Trophoblast cell (in vitro differentiated cells and primary cell): ENCODE results near the gene FAM168A.

Source experiments
- DNase-seq, 2 donors: peaks; one replicate each; pipeline ENCODE4 v3.0.0-alpha.2; 2016
- H2AFZ ChIP-seq: 2 replicates; pipeline ENCODE4 v1.6.1; 2013; ENCODE audit warnings: low read length, moderate library complexity, mild to moderate bottlenecking; ENCODE audit not compliant: insufficient read depth, poor library complexity
- H2AK5ac ChIP-seq: 2 replicates; pipeline ENCODE4 v1.6.1; 2013; ENCODE audit warnings: mild to moderate bottlenecking, low read length
- H2BK120ac ChIP-seq: 2 replicates; pipeline ENCODE4 v1.6.1; 2013; ENCODE audit warnings: low read length, mild to moderate bottlenecking, moderate library complexity; ENCODE audit not compliant: insufficient read depth, poor library complexity
- H2BK12ac ChIP-seq: 2 replicates; pipeline ENCODE4 v1.6.1; 2013; ENCODE audit warnings: mild to moderate bottlenecking, low read length, moderate library complexity
- H2BK5ac ChIP-seq: 2 replicates; pipeline ENCODE4 v1.6.1; 2013; ENCODE audit warnings: low read length, low read depth, moderate library complexity, mild to moderate bottlenecking; ENCODE audit not compliant: poor library complexity
- H3K14ac ChIP-seq: 2 replicates; pipeline ENCODE4 v1.6.1; 2013; ENCODE audit warnings: mild to moderate bottlenecking, low read length
- H3K18ac ChIP-seq: 2 replicates; pipeline ENCODE4 v1.6.1; 2013; ENCODE audit warnings: mild to moderate bottlenecking, low read length
- H3K23ac ChIP-seq: 2 replicates; pipeline ENCODE4 v1.6.1; 2013; ENCODE audit warnings: low read length
- H3K27ac ChIP-seq: 2 replicates; pipeline ENCODE4 v1.5.1; 2013; ENCODE audit warnings: low read depth, mild to moderate bottlenecking, inconsistent platforms, low read length, moderate library complexity
- H3K27me3 ChIP-seq: 2 replicates; pipeline ENCODE4 v1.6.1; 2013; ENCODE audit warnings: inconsistent platforms, mild to moderate bottlenecking, low read length, moderate library complexity; ENCODE audit not compliant: insufficient read depth
- H3K36me3 ChIP-seq, 2 experiments: 1 replicate in 1 of 2; 2 replicates in 1 of 2; pipeline ENCODE4 v1.6.1; 2013; ENCODE audit warnings: low read length in 2 of 2, mild to moderate bottlenecking in 2 of 2, moderate library complexity in 1 of 2; ENCODE audit not compliant: insufficient read depth in 2 of 2, control insufficient read depth in 1 of 2
- H3K4ac ChIP-seq: 2 replicates; pipeline ENCODE4 v1.6.1; 2013; ENCODE audit warnings: low read depth, mild to moderate bottlenecking, low read length, moderate library complexity
- H3K4me1 ChIP-seq, 2 experiments: 1 replicate in 1 of 2; 2 replicates in 1 of 2; pipeline ENCODE4 v1.6.1; 2013; ENCODE audit warnings: low read length in 2 of 2, mild to moderate bottlenecking in 2 of 2, moderate library complexity in 1 of 2; ENCODE audit not compliant: insufficient read depth in 2 of 2, control insufficient read depth in 1 of 2
- H3K4me2 ChIP-seq: 2 replicates; pipeline ENCODE4 v1.6.1; 2013; ENCODE audit warnings: inconsistent platforms, mild to moderate bottlenecking, low read length, moderate library complexity
- H3K4me3 ChIP-seq: 2 replicates; pipeline ENCODE4 v1.5.1; 2013; ENCODE audit warnings: mild to moderate bottlenecking, low read depth, low read length, inconsistent platforms
- H3K79me1 ChIP-seq: one replicate; pipeline ENCODE4 v1.6.1; 2013; ENCODE audit warnings: low read length
- H3K79me2 ChIP-seq: 2 replicates; pipeline ENCODE4 v1.6.1; 2013; ENCODE audit warnings: low read length, mild to moderate bottlenecking; ENCODE audit not compliant: control insufficient read depth, insufficient read depth, poor library complexity
- H3K9ac ChIP-seq: 2 replicates; pipeline ENCODE4 v1.6.1; 2013; ENCODE audit warnings: mild to moderate bottlenecking, low read length
- H3K9me3 ChIP-seq: 2 replicates; pipeline ENCODE4 v1.6.1; 2013; ENCODE audit warnings: low read depth, mild to moderate bottlenecking, control low read depth, inconsistent platforms, low read length; ENCODE audit not compliant: insufficient read depth
- H4K12ac ChIP-seq: 2 replicates; pipeline ENCODE4 v1.6.1; 2013; ENCODE audit warnings: low read depth, mild to moderate bottlenecking, low read length, moderate library complexity
- H4K8ac ChIP-seq: 2 replicates; pipeline ENCODE4 v1.6.1; 2013; ENCODE audit warnings: low read depth, mild to moderate bottlenecking, low read length, moderate library complexity
- H4K91ac ChIP-seq: one replicate; pipeline ENCODE4 v1.6.1; 2013; ENCODE audit warnings: low read depth, mild to moderate bottlenecking, low read length, moderate library complexity
- WGBS: extraction: QIAGEN DNeasy Blood & Tissue Kit; methylation state at CpG from one replicate; pipeline ENCODE4 v1.1.7; 2013; ENCODE audit warnings: missing lambda C conversion rate; ENCODE audit not compliant: insufficient read length, insufficient coverage; ENCODE audit errors: extremely low coverage; 5-methylcytosine and 5-hydroxymethylcytosine counted together

The FAM168A gene

GRCh38 chr11:73360743-73361369, 237.1 kb downstream of the FAM168A start:
- H3K27ac ChIP-seq, result no peak overlapping the region
- no peak overlapping the region for H2BK12ac ChIP-seq
- H3K79me1 ChIP-seq, result no peaks in the 10 kb centered on the region
- no peak overlapping the region for H3K23ac ChIP-seq
- H2BK5ac ChIP-seq, result no peak overlapping the region
- H3K9me3 ChIP-seq, result peaks cover 7% of the 10 kb centered on the region
- no peak overlapping the region for H4K8ac ChIP-seq
- H3K18ac ChIP-seq, result no peak overlapping the region
- no peak overlapping the region for H2AFZ ChIP-seq
- no peak overlapping the region for H2BK120ac ChIP-seq
- H3K27me3 ChIP-seq, result no peaks in the 10 kb centered on the region
- H3K4me1 ChIP-seq, result no peaks in the 10 kb centered on the region
- H3K14ac ChIP-seq, result no peak overlapping the region
- H2AK5ac ChIP-seq, result no peak overlapping the region
- peak; percentile 54 to 73 for DNase-seq
- no peak overlapping the region for H4K12ac ChIP-seq
- no peak overlapping the region for H3K9ac ChIP-seq
- H3K4ac ChIP-seq, result no peak overlapping the region
- H3K4me2 ChIP-seq, result no peak overlapping the region
- no peak overlapping the region for H4K91ac ChIP-seq
- H3K79me2 ChIP-seq, result no peaks in the 10 kb centered on the region
- H3K36me3 ChIP-seq, result peaks cover 83 to 94% of the 10 kb centered on the region in 2 experiments
- no CpG with 5 or more reads among the region's 8 CpGs for WGBS
- no peak overlapping the region for H3K4me3 ChIP-seq

DNA sequence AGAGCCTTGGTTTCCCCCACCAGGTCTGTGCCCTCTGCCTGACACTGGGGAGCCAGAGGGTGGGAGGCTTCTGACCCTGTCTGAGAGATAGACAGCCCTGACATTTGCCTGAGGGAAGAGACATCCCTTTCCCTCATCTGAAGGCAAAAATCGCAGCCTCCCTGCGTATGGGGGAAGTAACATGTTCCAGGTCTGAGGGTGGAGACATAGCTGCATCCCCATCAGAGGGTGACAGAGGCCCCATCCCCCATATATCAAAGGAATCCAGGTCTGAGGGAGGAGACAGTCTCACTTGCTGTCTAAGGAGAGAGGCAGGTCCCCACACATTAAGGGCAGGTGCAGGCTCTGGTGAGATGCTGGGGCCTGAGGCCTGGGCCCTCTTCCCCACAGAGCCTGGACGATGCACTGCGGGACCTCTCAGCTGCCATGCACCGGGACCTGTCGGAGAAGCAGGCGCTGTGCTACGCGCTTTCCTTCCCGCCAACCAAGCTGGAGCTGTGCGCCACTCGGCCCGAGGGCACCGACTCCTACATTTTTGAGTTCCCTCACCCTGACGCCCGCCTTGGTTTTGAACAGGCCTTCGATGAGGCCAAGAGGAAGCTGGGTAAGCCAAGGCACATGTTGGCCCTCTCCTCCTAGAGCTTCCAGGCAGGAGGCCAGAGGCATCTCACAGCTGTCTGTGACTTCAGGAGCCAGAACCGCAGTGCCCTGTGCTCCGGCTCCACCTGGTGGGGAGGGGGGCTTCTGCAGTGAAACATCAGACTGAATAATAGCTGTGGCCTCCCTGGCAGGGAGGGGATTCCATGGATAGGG, 237.8 kb downstream of the FAM168A start:
- Histone ChIP-seq H2BK120ac (no peak overlapping the region), H4K12ac (no peak overlapping the region), H4K8ac (no peak overlapping the region), H2AFZ (no peak overlapping the region), H4K91ac (no peak overlapping the region), H3K27ac (no peak overlapping the region), H3K4ac (no peak overlapping the region), H3K4me2 (no peak overlapping the region), H3K36me3 (peaks cover 82 to 94% of the 10 kb centered on the region in 2 experiments), H3K18ac (no peak overlapping the region), H3K23ac (no peak overlapping the region), H3K27me3 (no peaks in the 10 kb centered on the region), H3K79me1 (no peaks in the 10 kb centered on the region), H3K4me3 (no peak overlapping the region), H2BK12ac (no peak overlapping the region), H3K14ac (no peak overlapping the region), H2AK5ac (no peak overlapping the region), H3K4me1 (no peaks in the 10 kb centered on the region), H3K79me2 (no peaks in the 10 kb centered on the region), H3K9me3 (peaks cover 7% of the 10 kb centered on the region), H2BK5ac (no peak overlapping the region), H3K9ac (no peak overlapping the region)
- no CpG with 5 or more reads among the region's 19 CpGs for WGBS
- peak in 1 of 2 donors; percentile 35 for DNase-seq

GRCh38 chr11:73359341-73359740, 238.6 kb downstream of the FAM168A start:
- no peak overlapping the region for H4K12ac ChIP-seq
- no peak overlapping the region for H3K9ac ChIP-seq
- H4K91ac ChIP-seq, result no peak overlapping the region
- no peaks in the 10 kb centered on the region for H3K79me1 ChIP-seq
- H3K9me3 ChIP-seq, result peaks cover 7% of the 10 kb centered on the region
- H3K4me1 ChIP-seq, result no peaks in the 10 kb centered on the region
- H3K18ac ChIP-seq, result no peak overlapping the region
- H3K23ac ChIP-seq, result no peak overlapping the region
- peak in 1 of 2 donors; percentile 44 for DNase-seq
- no peak overlapping the region for H3K27ac ChIP-seq
- no peaks in the 10 kb centered on the region for H3K27me3 ChIP-seq
- H3K4ac ChIP-seq, result no peak overlapping the region
- H2AFZ ChIP-seq, result no peak overlapping the region
- no peaks in the 10 kb centered on the region for H3K79me2 ChIP-seq
- WGBS, result no CpG with 5 or more reads among the region's 11 CpGs
- peaks cover 78 to 91% of the 10 kb centered on the region in 2 experiments for H3K36me3 ChIP-seq
- no peak overlapping the region for H2BK12ac ChIP-seq
- H2BK120ac ChIP-seq, result no peak overlapping the region
- H4K8ac ChIP-seq, result no peak overlapping the region
- no peak overlapping the region for H3K14ac ChIP-seq
- no peak overlapping the region for H2BK5ac ChIP-seq
- no peak overlapping the region for H2AK5ac ChIP-seq
- peak overlapping the region; percentile 25 for H3K4me3 ChIP-seq
- H3K4me2 ChIP-seq, result no peak overlapping the region

DNA sequence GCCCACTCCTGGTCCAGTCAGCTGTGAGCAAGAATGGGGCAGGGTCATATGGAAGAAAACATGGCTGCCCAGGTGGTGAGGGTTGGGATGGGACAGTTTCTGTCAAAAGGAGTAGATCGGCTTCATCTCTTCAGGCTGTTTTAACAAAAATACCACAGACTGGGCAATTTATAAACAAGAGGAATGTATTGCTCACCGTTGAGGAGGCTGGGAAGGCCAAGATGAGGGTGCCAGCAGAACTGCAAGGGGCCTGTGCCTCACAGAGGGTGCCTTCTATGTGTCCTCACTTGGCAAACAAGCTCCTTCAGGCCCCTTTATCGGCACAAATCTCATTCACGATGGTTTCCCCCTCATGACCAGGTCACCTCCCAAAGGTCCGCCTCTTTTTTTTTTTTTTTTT, 239.8 kb downstream of the FAM168A start:
- Histone ChIP-seq H4K12ac (no peak overlapping the region), H3K9ac (no peak overlapping the region), H3K4me3 (no peak overlapping the region), H4K8ac (no peak overlapping the region), H3K4me2 (no peak overlapping the region), H2BK12ac (no peak overlapping the region), H3K4me1 (no peaks in the 10 kb centered on the region), H2AK5ac (no peak overlapping the region), H3K9me3 (peaks cover 7% of the 10 kb centered on the region), H3K23ac (no peak overlapping the region), H3K79me2 (no peaks in the 10 kb centered on the region), H3K4ac (no peak overlapping the region), H2BK5ac (no peak overlapping the region), H3K27me3 (no peaks in the 10 kb centered on the region), H3K18ac (no peak overlapping the region), H4K91ac (no peak overlapping the region), H2AFZ (no peak overlapping the region), H3K27ac (no peak overlapping the region), H2BK120ac (no peak overlapping the region), H3K79me1 (no peaks in the 10 kb centered on the region), H3K36me3 (peaks cover 70 to 86% of the 10 kb centered on the region in 2 experiments), H3K14ac (no peak overlapping the region)
- WGBS, result no CpG with 5 or more reads among the region's 5 CpGs
- peak; percentile 98 to 99 for DNase-seq
